Measurements from ENCODE around the gene SIGLEC15.

GRCh38 chr18:45863469-45863868 lies 38.0 kb downstream of the SIGLEC15 start:
- TF ChIP-seq JUNB (IDR thresholded peaks at IDR 0.05): no peak
- no peak for TF ChIP-seq POLR2A (IDR thresholded peaks at IDR 0.05; ENCODE audit: low read depth, low read length)
- TF ChIP-seq POLR2AphosphoS5 (IDR thresholded peaks at IDR 0.05; ENCODE audit: low read length): no peak
- TF ChIP-seq NFYB (IDR thresholded peaks at IDR 0.05; ENCODE audit: insufficient read depth, low read depth, low read length): no peak
- TF ChIP-seq CTCF (IDR thresholded peaks at IDR 0.05 in 2 of 3, conservative IDR thresholded peaks at IDR 0.05 in 1 of 3; ENCODE audit: control insufficient read depth in 2 of 3, extremely low read depth in 1 of 3, insufficient read depth in 1 of 3, low read depth in 3 of 3, low read length in 3 of 3): no peak
- TF ChIP-seq FOXM1 (IDR thresholded peaks at IDR 0.05; ENCODE audit: low read depth, low read length): no peak
- TF ChIP-seq EGR1 (IDR thresholded peaks at IDR 0.05; ENCODE audit: borderline replicate concordance in 1 of 2, low read depth in 2 of 2, low read length in 2 of 2): no peak
- TF ChIP-seq MAX (IDR thresholded peaks at IDR 0.05; ENCODE audit: low read depth, low read length): no peak
- TF ChIP-seq EZH2 (IDR thresholded peaks at IDR 0.05; ENCODE audit: borderline replicate concordance, control insufficient read depth, low read depth, low read length): no peak
- no peak for TF ChIP-seq RAD21 (IDR thresholded peaks at IDR 0.05; ENCODE audit: insufficient read depth, low read depth, low read length)
- no peak for TF ChIP-seq SP1 (IDR thresholded peaks at IDR 0.05; ENCODE audit: low read depth, low read length)
- no peak for TF ChIP-seq CEBPB (IDR thresholded peaks at IDR 0.05; ENCODE audit: borderline replicate concordance in 1 of 2, low read depth in 2 of 2, low read length in 2 of 2)

All from GM12878 (cell line).